Effector memory CD4-positive, alpha-beta T cell (primary cell): ENCODE results near the gene METTL21A.
"Not testable (repeated sequence)": the region's sequence is repeated elsewhere in the genome, so short reads cannot be mapped to it uniquely, and the experiment has no call there.

Experiments used
- DNase-seq, 3 donors: peaks; one replicate each; pipeline ENCODE4 v3.0.0-alpha.2; 2020
- H3K27ac ChIP-seq: 2 replicates; pipeline ENCODE4 v1.7.0; 2013; ENCODE audit warnings: mild to moderate bottlenecking, low read length, moderate library complexity; ENCODE audit not compliant: insufficient read depth, poor library complexity, severe bottlenecking
- H3K27me3 ChIP-seq: replicated peaks from 2 replicates; pipeline ENCODE4 v1.7.0; 2013; ENCODE audit warnings: mild to moderate bottlenecking, low read length; ENCODE audit not compliant: insufficient read depth, control insufficient read depth, poor library complexity, severe bottlenecking
- H3K36me3 ChIP-seq: 2 replicates; pipeline ENCODE4 v1.7.0; 2013; ENCODE audit warnings: mild to moderate bottlenecking, low read length, moderate library complexity; ENCODE audit not compliant: control insufficient read depth, insufficient read depth
- H3K4me1 ChIP-seq: 2 replicates; pipeline ENCODE4 v1.7.0; 2013; ENCODE audit warnings: low read length, mild to moderate bottlenecking; ENCODE audit not compliant: control insufficient read depth, insufficient read depth, poor library complexity, severe bottlenecking
- H3K4me3 ChIP-seq: 2 replicates; pipeline ENCODE4 v1.7.0; 2013; ENCODE audit warnings: low read length, low read depth, mild to moderate bottlenecking; ENCODE audit not compliant: insufficient read depth, poor library complexity, severe bottlenecking
- H3K9me3 ChIP-seq: 2 replicates; pipeline ENCODE4 v1.7.0; 2013; ENCODE audit warnings: mild to moderate bottlenecking, low read length, moderate library complexity; ENCODE audit not compliant: control insufficient read depth

Gene METTL21A

DNA sequence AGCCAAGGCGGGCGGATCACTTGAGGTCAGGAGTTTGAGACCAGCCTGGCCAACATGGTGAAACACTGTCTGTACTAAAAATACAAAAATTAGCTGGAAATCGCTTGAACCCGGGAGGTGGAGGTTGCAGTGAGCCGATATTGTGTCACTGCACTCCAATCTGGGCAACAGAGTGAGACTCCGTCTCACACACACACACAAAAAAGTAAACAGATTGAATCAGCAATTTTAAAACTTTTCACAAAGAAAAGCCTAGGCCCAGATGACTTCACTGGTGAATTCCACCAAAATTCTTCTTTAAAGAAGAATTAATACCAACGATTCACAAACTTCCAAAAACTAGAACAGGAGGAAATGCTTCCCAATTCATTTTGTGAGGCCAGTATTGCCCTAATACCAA lies 21.4 kb upstream of the METTL21A start:
- not testable (repeated sequence) for H3K27ac ChIP-seq, H3K27me3 ChIP-seq, H3K36me3 ChIP-seq, H3K4me3 ChIP-seq, H3K9me3 ChIP-seq, DNase-seq, H3K4me1 ChIP-seq

DNA sequence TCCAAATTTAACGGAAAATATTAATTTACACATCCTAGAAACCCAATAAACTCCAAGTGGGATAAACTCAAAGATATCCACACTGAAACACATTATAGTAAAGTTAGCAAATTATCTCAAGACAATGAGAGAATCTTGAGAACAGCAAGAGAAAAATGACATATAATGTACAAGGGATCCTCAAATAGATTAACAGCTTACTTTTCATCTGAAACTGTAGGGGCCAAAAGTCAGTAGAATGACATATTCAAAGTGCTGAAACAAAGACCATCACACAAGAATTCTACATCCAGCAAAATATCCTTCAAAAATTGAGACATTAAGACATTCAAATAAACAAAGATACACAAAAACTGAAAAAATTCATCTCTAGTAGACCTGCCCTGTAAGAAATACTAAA lies 18.7 kb upstream of the METTL21A start:
- Histone ChIP-seq H3K36me3 (no peaks in the 10 kb centered on the region), H3K27ac (no peak overlapping the region), H3K9me3 (no peaks in the 10 kb centered on the region), H3K27me3 (no peaks in the 10 kb centered on the region), H3K4me1 (no peaks in the 10 kb centered on the region), H3K4me3 (no peak overlapping the region)
- DNase-seq: no peak

DNA sequence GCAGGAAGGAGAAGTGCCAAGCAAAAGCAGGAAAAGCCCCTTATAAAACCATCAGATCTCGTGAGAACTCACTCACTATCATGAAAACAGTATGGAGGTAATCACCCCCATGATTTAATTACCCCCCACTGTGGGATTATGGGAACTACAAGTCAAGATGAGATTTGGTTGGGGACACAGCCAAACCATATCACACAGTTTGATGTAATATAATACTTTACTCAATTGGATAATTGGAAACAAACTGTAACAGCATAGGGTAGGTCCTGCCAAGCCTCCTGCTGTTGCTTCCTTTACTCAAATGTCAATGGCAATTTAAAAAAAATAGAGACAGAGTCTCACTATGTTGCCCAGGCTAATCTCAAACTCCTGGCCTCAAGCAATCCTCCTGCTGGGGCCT lies 15.5 kb upstream of the METTL21A start:
- H3K27me3 ChIP-seq: no peaks in the 10 kb centered on the region
- no peak overlapping the region for H3K4me3 ChIP-seq

DNA sequence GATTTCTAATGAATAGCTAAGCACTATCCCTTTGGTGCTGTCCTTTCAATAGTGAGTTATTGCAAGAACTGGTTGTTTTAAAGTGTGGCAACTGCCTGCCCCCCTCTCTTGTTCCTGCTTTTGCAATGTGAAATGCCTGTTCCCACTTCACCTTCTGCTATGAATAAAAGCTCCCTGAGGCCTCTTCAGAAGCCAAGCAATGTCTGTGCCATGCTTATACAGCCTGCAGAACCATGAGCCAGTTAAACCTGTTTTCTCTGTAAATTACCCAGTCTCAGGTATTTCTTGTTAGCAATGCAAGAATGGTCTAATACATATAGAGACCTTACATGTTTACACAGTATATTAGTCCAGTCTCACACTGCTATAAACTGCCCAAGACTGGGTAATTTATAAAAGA lies 15.0 kb upstream of the METTL21A start:
- Histone ChIP-seq H3K36me3 (no peaks in the 10 kb centered on the region), H3K4me3 (no peak overlapping the region), H3K27ac (no peak overlapping the region), H3K4me1 (no peaks in the 10 kb centered on the region), H3K27me3 (no peaks in the 10 kb centered on the region), H3K9me3 (no peaks in the 10 kb centered on the region)
- no peak for DNase-seq

More for the DNA sequence above, 15.5 kb upstream of the METTL21A start:
- H3K4me1 ChIP-seq: no peaks in the 10 kb centered on the region
- no peak overlapping the region for H3K27ac ChIP-seq
- H3K36me3 ChIP-seq: no peaks in the 10 kb centered on the region
- no peak for DNase-seq
- no peaks in the 10 kb centered on the region for H3K9me3 ChIP-seq

DNA sequence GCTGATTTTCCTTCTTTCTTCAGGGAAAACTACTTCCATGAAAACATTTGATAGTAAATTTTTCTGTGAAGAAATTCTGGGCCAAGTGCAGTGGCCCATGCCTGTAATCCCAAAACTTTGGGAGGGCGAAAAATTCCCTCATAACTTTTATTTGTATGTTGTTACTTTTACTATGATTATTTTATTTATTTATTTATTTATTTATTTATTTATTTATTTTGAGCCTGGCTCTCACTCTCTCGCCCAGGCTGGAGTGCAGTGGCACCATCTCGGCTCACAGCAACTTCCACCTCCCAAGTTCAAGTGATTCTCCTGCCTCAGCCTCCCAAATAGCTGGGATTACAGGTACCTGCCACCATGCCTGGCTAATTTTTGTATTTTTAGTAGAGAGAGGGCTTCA lies 14.1 kb upstream of the METTL21A start:
- not testable (repeated sequence) for H3K4me3 ChIP-seq, DNase-seq, H3K9me3 ChIP-seq, H3K27ac ChIP-seq, H3K27me3 ChIP-seq, H3K36me3 ChIP-seq, H3K4me1 ChIP-seq

DNA sequence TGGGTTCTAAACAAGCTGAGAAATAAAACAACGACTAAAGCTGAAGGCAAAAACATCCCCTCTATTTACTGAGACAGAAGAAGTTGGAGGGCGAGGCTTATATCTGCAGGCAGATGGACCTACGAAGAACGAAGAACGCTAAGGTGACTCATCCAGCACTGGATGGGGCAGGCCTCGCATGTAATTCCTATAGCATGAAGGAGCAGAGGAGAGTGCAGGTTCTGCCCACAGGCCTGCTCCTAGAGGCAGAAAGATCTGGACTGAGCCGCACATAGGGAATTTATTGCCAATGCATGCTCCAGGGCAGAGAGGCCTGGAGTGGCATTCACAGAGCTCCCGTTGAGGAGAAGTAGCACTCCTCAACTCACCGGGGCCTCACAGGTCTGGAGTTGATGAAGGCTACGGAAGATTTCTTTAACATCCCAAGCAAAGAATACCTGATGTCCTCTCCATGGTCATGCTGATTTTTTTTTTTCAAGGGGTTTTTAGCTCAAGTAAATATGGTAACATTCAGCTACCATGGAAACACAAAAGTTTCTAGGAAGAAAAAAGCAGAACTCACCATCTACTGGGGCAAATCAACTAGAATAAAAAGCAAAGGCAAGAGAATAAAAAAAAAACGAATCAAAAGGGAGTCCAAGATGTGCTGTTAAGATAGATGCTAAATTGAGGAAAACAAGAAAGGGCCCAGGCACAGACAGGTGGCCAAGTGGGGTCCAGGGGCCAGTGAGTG lies 10.4 kb upstream of the METTL21A start:
- Histone ChIP-seq H3K36me3 (no peaks in the 10 kb centered on the region), H3K27me3 (no peaks in the 10 kb centered on the region), H3K9me3 (no peaks in the 10 kb centered on the region), H3K27ac (no peak overlapping the region), H3K4me3 (no peak overlapping the region), H3K4me1 (no peaks in the 10 kb centered on the region)
- no peak for DNase-seq

DNA sequence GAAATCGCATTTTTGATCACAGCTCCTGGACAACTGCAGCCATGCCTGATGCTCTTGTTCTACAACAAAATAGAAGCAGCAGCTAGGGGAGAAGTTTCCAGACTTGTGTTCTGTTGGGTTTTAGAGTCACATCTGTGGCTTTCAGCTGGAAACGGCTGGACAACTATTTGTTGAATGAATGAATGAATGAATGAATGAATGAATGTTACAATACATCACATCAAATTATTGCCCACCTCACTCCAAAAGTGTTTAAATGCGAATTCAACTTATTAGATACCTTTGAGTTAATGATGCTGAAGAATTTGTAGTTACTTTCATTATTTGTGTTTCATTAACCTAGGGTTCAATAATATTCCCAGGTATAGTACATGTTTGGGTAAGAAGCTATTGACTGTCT lies 8.5 kb upstream of the METTL21A start:
- Histone ChIP-seq H3K27me3 (no peaks in the 10 kb centered on the region), H3K36me3 (no peaks in the 10 kb centered on the region), H3K4me3 (no peak overlapping the region), H3K27ac (no peak overlapping the region), H3K9me3 (no peaks in the 10 kb centered on the region), H3K4me1 (no peaks in the 10 kb centered on the region)
- DNase-seq: no peak

DNA sequence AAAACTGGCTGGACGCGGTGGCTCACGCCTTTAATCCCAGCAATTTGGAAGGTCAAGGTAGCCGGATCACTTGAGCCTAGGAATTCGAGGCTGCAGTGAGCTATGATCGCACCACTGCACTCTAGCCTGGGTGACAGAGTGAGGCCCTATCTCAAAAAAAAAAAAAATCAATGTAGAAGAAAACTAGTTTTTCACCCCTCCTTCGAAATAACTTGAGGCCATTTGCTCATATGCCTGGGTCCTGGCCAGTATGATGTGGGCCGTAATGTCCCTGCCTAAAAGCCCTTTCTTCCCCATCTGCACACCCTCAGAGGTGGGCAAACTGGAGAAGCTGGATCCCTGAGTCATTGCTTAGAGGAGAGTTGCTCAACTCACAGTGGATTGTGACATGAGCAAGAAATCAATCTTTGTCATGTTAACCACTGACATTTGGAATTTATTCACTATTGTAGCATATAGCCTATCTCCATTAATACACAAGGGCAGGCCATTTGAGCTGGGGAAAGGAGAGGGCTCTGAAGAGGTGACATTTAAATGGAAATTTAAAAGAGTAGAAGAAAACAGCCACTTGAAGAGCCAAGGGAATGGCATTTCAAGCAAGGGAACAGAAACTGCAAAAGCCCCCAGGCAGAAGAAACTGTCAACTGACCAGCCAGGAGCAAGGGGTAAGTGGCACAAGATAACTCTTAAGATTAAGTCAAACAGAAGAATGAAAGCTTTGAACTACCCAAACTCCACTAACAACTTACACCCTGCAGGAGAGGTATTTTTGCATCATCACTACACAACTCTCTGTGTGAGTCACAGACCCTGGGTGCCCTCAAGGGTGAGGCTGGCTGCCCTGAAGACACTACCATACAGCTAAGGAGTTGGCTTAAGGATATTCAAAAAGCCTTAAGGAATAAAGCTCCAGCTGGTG lies 7.6 kb upstream of the METTL21A start:
- H3K27me3 ChIP-seq: no peaks in the 10 kb centered on the region
- no peak for DNase-seq
- H3K4me3 ChIP-seq: no peak overlapping the region
- H3K27ac ChIP-seq: no peak overlapping the region
- H3K36me3 ChIP-seq: no peaks in the 10 kb centered on the region
- H3K9me3 ChIP-seq: no peaks in the 10 kb centered on the region
- no peaks in the 10 kb centered on the region for H3K4me1 ChIP-seq

DNA sequence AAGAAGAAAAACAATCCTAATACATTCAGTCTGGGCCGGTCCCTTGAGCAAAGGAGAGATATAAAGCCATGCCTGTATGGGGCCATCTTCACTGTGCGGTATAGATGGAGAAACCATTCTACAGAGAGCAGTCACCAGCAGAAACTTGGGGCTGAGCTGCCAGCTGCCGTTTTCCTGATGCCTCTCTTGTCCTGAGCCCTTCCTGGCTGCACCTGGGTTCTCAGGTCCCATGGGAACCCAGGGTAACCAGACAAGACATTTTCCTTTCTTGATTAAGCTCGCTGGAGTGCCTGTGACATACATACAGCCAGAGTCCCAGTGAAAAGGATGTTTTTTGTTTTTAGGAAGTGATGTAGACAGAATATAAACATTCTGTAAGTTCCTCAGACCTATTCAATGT lies 5.3 kb upstream of the METTL21A start:
- H3K4me3 ChIP-seq: no peak overlapping the region
- no peaks in the 10 kb centered on the region for H3K36me3 ChIP-seq
- no peak for DNase-seq
- no peak overlapping the region for H3K27ac ChIP-seq
- H3K9me3 ChIP-seq: no peaks in the 10 kb centered on the region
- H3K27me3 ChIP-seq: no peaks in the 10 kb centered on the region
- peaks cover 4% of the 10 kb centered on the region for H3K4me1 ChIP-seq

DNA sequence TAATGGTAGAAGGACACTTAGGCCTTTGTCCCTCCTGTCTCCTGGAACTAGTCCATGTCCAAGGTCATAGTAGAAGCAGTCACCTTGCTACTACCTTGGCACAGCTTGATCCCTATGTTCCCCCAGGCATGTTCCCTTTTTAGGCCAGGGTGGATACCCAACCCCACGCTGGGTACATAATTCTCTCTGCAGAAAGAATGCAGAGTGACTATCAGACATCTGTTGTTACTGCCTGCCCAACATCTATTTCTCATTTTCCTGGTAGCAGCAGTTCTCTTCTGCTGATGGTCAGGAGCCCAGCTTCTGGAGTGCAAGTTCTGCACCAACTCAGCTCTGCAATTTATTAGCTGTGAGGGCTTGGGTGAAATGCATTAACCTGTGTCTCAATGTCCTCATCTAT lies 4.4 kb upstream of the METTL21A start:
- Histone ChIP-seq H3K27ac (no peak overlapping the region), H3K36me3 (no peaks in the 10 kb centered on the region), H3K4me3 (no peak overlapping the region), H3K4me1 (peaks cover 4% of the 10 kb centered on the region), H3K9me3 (no peaks in the 10 kb centered on the region), H3K27me3 (no peaks in the 10 kb centered on the region)
- no peak for DNase-seq
